PFSK-1 (cell line): ENCODE measurements around the gene ASF1A.

Experiments
- FOXP2 ChIP-seq: optimal IDR thresholded peaks from 2 replicates; pipeline ENCODE3; 2011; ENCODE audit warnings: borderline replicate concordance, control low read depth, inconsistent platforms; ENCODE audit not compliant: insufficient read depth; ENCODE audit errors: extremely low read length, extremely low read depth
- POLR2AphosphoS5 ChIP-seq: IDR thresholded peaks from 2 replicates; pipeline ENCODE4 v1.6.1; 2012; ENCODE audit warnings: low read depth, mild to moderate bottlenecking, control low read depth, low read length, moderate library complexity
- SIN3A ChIP-seq: IDR thresholded peaks from 2 replicates; pipeline ENCODE4 v1.6.1; 2012; ENCODE audit warnings: mild to moderate bottlenecking, low read length, moderate library complexity, borderline replicate concordance; ENCODE audit not compliant: insufficient read depth
- TAF1 ChIP-seq: IDR thresholded peaks from 2 replicates; pipeline ENCODE4 v1.6.1; 2012; ENCODE audit warnings: low read length, control low read depth, borderline replicate concordance; ENCODE audit not compliant: insufficient read depth
- TF ChIP-seq, protein P1 (sequence below), 2 experiments: IDR thresholded peaks; 2 replicates each; pipeline versions ENCODE4 v1.6.1 to v1.8.0; 2011 to 2012; ENCODE audit warnings: low read depth in 2 of 2, low read length in 2 of 2, control low read depth in 1 of 2, inconsistent platforms in 1 of 2, mild to moderate bottlenecking in 1 of 2, moderate library complexity in 1 of 2; ENCODE audit not compliant: insufficient read depth in 1 of 2

ASF1A gene

GRCh38 chr6:118931436-118931835, 37.5 kb downstream of the ASF1A start:
- TF ChIP-seq FOXP2 (no peak), TAF1 (no peak), SIN3A (no peak), POLR2AphosphoS5 (no peak)
- TF ChIP-seq, protein P1, sequence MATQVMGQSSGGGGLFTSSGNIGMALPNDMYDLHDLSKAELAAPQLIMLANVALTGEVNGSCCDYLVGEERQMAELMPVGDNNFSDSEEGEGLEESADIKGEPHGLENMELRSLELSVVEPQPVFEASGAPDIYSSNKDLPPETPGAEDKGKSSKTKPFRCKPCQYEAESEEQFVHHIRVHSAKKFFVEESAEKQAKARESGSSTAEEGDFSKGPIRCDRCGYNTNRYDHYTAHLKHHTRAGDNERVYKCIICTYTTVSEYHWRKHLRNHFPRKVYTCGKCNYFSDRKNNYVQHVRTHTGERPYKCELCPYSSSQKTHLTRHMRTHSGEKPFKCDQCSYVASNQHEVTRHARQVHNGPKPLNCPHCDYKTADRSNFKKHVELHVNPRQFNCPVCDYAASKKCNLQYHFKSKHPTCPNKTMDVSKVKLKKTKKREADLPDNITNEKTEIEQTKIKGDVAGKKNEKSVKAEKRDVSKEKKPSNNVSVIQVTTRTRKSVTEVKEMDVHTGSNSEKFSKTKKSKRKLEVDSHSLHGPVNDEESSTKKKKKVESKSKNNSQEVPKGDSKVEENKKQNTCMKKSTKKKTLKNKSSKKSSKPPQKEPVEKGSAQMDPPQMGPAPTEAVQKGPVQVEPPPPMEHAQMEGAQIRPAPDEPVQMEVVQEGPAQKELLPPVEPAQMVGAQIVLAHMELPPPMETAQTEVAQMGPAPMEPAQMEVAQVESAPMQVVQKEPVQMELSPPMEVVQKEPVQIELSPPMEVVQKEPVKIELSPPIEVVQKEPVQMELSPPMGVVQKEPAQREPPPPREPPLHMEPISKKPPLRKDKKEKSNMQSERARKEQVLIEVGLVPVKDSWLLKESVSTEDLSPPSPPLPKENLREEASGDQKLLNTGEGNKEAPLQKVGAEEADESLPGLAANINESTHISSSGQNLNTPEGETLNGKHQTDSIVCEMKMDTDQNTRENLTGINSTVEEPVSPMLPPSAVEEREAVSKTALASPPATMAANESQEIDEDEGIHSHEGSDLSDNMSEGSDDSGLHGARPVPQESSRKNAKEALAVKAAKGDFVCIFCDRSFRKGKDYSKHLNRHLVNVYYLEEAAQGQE (IDR thresholded peaks at IDR 0.05; ENCODE audit: insufficient read depth in 1 of 2, low read depth in 2 of 2, low read length in 2 of 2) = no peak

GRCh38 chr6:118932421-118932820, 38.5 kb downstream of the ASF1A start:
- TF ChIP-seq TAF1 (no peak), SIN3A (no peak), FOXP2 (no peak), POLR2AphosphoS5 (no peak)
- TF ChIP-seq, protein P1 (IDR thresholded peaks at IDR 0.05; ENCODE audit: insufficient read depth in 1 of 2, low read depth in 2 of 2, low read length in 2 of 2) = no peak

- no peak for TF ChIP-seq FOXP2
- no peak for TF ChIP-seq TAF1
- TF ChIP-seq POLR2AphosphoS5 = no peak
- no peak for TF ChIP-seq SIN3A
- TF ChIP-seq, protein P1 (IDR thresholded peaks at IDR 0.05; ENCODE audit: insufficient read depth in 1 of 2, low read depth in 2 of 2, low read length in 2 of 2) = no peak
Observed at GRCh38 chr6:118933855-118934460, 40.0 kb downstream of the ASF1A start.

DNA sequence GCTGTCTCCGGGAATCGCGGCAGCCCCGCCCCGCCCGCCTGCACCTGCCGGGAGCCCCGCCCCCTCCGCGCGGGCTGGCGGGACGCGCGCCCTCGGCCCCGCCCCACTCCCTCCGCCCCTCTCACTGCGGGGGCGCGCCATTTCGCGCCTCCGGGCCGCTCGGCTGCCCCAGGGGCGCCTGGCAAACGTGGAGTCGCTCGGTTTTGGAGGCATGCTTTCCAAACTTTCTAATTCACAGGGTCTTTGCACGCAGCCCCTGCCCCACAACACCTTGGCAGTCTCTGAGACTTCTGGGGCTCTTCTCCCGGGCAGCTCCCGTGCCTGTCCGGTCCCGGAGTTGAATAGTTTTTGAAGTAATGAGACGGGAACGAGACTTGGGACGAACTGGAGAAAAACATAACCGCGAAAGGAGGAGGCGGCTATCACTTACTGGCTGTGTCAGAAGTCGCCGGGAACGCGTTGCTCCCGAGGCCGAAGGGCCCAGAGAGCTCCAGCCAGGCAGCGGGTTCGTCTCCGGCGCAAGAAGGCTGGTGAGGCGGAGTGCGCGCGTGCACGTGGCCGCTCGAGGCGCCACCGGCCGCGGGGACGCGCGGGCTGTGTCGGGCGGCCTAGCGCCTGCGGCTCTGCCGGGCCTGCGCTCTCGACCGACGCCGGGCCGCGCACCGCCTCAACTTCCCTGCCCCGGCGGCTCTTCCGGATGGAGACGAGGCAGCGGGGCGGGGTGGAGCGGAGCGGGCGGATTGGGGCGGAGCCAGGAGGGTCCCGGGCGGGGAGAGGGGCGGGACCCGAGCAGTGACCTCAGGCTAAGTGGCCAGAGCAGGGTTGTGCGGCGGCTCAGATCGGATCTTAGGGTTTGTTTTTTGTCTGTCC, 40.7 kb downstream of the ASF1A start, which contains the start of gene MCM9:
Gene MCM9, minus strand, starts transcription at position 699 of the 870 bp plus-strand sequence. CDS start 3,436 bp downstream, outside the sequence.
- TF ChIP-seq, protein P1 (IDR thresholded peaks at IDR 0.05; ENCODE audit: insufficient read depth in 1 of 2, low read depth in 2 of 2, low read length in 2 of 2) = 0 out of 4 replicates have a peak, but pooled peaks of 1 of the 2 experiments have one; percentile 28
- 0 out of 2 replicates have a peak, but pooled peaks have one; percentile 26 for TF ChIP-seq SIN3A
- 0 out of 2 replicates have a peak, but pooled peaks have one; percentile 25 for TF ChIP-seq POLR2AphosphoS5
- TF ChIP-seq FOXP2 = peak; percentile 54
- no peak for TF ChIP-seq TAF1
